B cell (primary cell): ENCODE measurements around the gene TXNDC11. TPM values are rescaled to one million over a fixed set of nuclear protein-coding genes. Genes with fewer than 3 reads are reported as not detected.

Experiments
- ATAC-seq: fragments of 200-7000 bp; cut with Tn5 transposase; one replicate; pipeline ENCODE4 v1.10.0; 2021; ENCODE audit warnings: low read depth, mild to moderate bottlenecking, moderate number of reproducible peaks, moderate library complexity
- CTCF ChIA-PET: fragments of 350-600 bp; sonication (Branson Sonifier 250); formaldehyde crosslinking; loops from one replicate; lab custom pipeline; 2021; ENCODE audit warnings: antibody characterized with exemption, inconsistent platforms; lab: Charles Lee
- POLR2A ChIA-PET: fragments of 350-600 bp; sonication (Branson Sonifier 250); formaldehyde crosslinking; loops from one replicate; lab custom pipeline; 2021; ENCODE audit warnings: antibody characterized with exemption; lab: Charles Lee
- DNase-seq: peaks from one replicate; pipeline ENCODE4 v3.0.0; 2013
- H2AFZ ChIP-seq: 2 replicates; pipeline ENCODE4 v1.6.1; 2012; ENCODE audit warnings: mild to moderate bottlenecking, low read depth, low read length; ENCODE audit not compliant: insufficient read depth, poor library complexity, severe bottlenecking
- H3K27ac ChIP-seq, 2 donors: 1 replicate in 1 of 2; 2 replicates in 1 of 2; pipeline ENCODE4 v1.5.1; 2012 to 2013; ENCODE audit warnings: low read length in 2 of 2, mild to moderate bottlenecking in 2 of 2, moderate library complexity in 1 of 2
- H3K27me3 ChIP-seq, 4 experiments: fragments of 200-600 bp in 1 of 4; sonication (generic) in 1 of 4; replicated peaks in 1 of 4; 1 replicate in 2 of 4; 2 replicates in 2 of 4; pipeline versions ENCODE4 v1.6.1 to v1.7.0; 2013 to 2016; ENCODE audit warnings: low read length in 3 of 4, mild to moderate bottlenecking in 2 of 4, mixed read lengths in 1 of 4, moderate library complexity in 1 of 4; ENCODE audit not compliant: insufficient read depth in 4 of 4, control insufficient read depth in 3 of 4; ENCODE audit errors: control extremely low read depth in 1 of 4
- H3K36me3 ChIP-seq, 2 experiments: replicated peaks in 1 of 2; 1 replicate in 1 of 2; 2 replicates in 1 of 2; pipeline versions ENCODE4 v1.6.1 to v1.7.1; 2013; ENCODE audit warnings: low read length in 1 of 2; ENCODE audit not compliant: insufficient read depth in 2 of 2, control insufficient read depth in 1 of 2; ENCODE audit errors: control extremely low read depth in 1 of 2, extremely low read depth in 1 of 2
- H3K4me1 ChIP-seq, 2 donors: fragments of 200-600 bp in 1 of 2; sonication (generic) in 1 of 2; 1 replicate in 1 of 2; 2 replicates in 1 of 2; pipeline versions ENCODE4 v1.5.1 to v1.6.1; 2013 to 2017; ENCODE audit warnings: low read length in 2 of 2; ENCODE audit not compliant: control insufficient read depth in 2 of 2, insufficient read depth in 2 of 2
- H3K4me2 ChIP-seq: replicated peaks from 2 replicates; pipeline ENCODE3; 2012; ENCODE audit warnings: mild to moderate bottlenecking, low read depth, low read length; ENCODE audit not compliant: poor library complexity, severe bottlenecking
- H3K4me3 ChIP-seq, 5 experiments: fragments of 200-600 bp in 1 of 5; sonication (generic) in 1 of 5; 1 replicate in 3 of 5; 2 replicates in 2 of 5; pipeline versions ENCODE4 v1.5.1 to v1.7.0; 2011 to 2016; ENCODE audit warnings: low read length in 4 of 5, mild to moderate bottlenecking in 4 of 5, low read depth in 2 of 5, control low read depth in 1 of 5, moderate library complexity in 1 of 5; ENCODE audit not compliant: insufficient read depth in 1 of 5; ENCODE audit errors: control extremely low read depth in 1 of 5, extremely low read depth in 1 of 5
- H3K79me2 ChIP-seq: fragments of 200-600 bp; sonication (generic); one replicate; pipeline ENCODE4 v1.6.0; 2016; ENCODE audit warnings: low read length; ENCODE audit not compliant: control insufficient read depth, insufficient read depth
- H3K9ac ChIP-seq: fragments of 200-600 bp; sonication (generic); 2 replicates; pipeline ENCODE4 v1.6.1; 2017; ENCODE audit warnings: mild to moderate bottlenecking, low read length, moderate library complexity
- H3K9me3 ChIP-seq, 3 donors: one replicate each; pipeline versions ENCODE4 v1.6.1 to v1.7.1; 2013; ENCODE audit warnings: low read length in 2 of 3; ENCODE audit not compliant: control insufficient read depth in 2 of 3, insufficient read depth in 1 of 3; ENCODE audit errors: control extremely low read depth in 1 of 3
- H4K20me1 ChIP-seq: 2 replicates; pipeline ENCODE4 v1.6.0; 2012; ENCODE audit warnings: mild to moderate bottlenecking, low read length; ENCODE audit not compliant: insufficient read depth, control insufficient read depth, poor library complexity, severe bottlenecking
- H3K27ac Mint-ChIP-seq: one replicate; pipeline ENCODE4 v1.8.0; 2021; ENCODE audit warnings: mixed read lengths
- H3K27me3 Mint-ChIP-seq: one replicate; pipeline ENCODE4 v1.8.0; 2021; ENCODE audit warnings: mixed read lengths
- H3K4me1 Mint-ChIP-seq: one replicate; pipeline ENCODE4 v1.8.0; 2021; ENCODE audit warnings: mixed read lengths
- H3K4me3 Mint-ChIP-seq: one replicate; pipeline ENCODE4 v1.8.0; 2021; ENCODE audit warnings: mixed read lengths
- H3K9me3 Mint-ChIP-seq: one replicate; pipeline ENCODE4 v1.8.0; 2022; ENCODE audit warnings: mixed read lengths; ENCODE audit not compliant: insufficient read depth
- CTCF ChIP-seq: fragments of 200-600 bp; IDR thresholded peaks from one replicate; pipeline ENCODE4 v1.8.0; 2022; ENCODE audit warnings: antibody characterized with exemption, mild to moderate bottlenecking
- EZH2 ChIP-seq: IDR thresholded peaks from 2 replicates; pipeline ENCODE4 v1.6.1; 2012; ENCODE audit warnings: borderline replicate concordance, low read depth, mild to moderate bottlenecking, moderate library complexity, low read length; ENCODE audit not compliant: insufficient read depth, poor library complexity, severe bottlenecking
- WGBS: methylation state at CpG from one replicate; pipeline ENCODE4 v1.1.5; 2013; ENCODE audit warnings: missing lambda C conversion rate; ENCODE audit not compliant: insufficient coverage; 5-methylcytosine and 5-hydroxymethylcytosine counted together
- intact Hi-C: fragments of 100-400 bp; cut with micrococcal nuclease; formaldehyde crosslinking; loops from one replicate; pipeline ENCODE4 v1.10.0; 2022
- polyA plus RNA-seq: library from polyadenylated mRNA; depleted of rRNA; stranded (reverse); fragments of >200 nt; gene quantifications from 2 replicates; pipeline ENCODE4 v1.2.3, GENCODE V29; 2012
- total RNA-seq, 2 donors: library from RNA; stranded (reverse); fragments of 120-200 nt in 1 of 2; gene quantifications; 1 replicate in 1 of 2; 2 replicates in 1 of 2; pipeline versions ENCODE4 v1.2.3 to v1.2.4, GENCODE V29; 2013 to 2022

TXNDC11 gene
- total and polyA plus RNA-seq, 2 donors (not counting 1 experiment from before 2014, with no cell fraction given): 50.2 to 76.9 TPM

DNA sequence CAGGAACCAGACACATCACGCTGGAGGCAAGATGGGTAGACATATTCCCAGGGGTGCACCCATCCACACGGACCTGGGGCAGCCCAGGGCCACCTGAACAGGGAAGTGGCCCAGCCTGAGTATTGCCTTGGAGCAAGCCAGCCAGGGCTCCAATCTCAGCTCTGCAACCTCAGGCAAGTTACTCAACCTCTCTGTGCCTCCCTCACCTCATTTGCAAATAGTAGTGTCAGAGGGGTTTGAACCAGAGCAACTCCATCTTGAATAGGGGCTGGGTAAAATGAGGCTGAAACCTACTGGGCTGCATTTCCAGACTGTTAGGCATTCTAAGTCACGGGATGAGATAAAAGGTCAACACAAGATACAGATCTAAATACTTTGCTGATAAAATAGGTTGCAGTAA is 109.5 kb downstream of the TXNDC11 start:
- no peak for TF ChIP-seq CTCF
- no peak for TF ChIP-seq EZH2
- no peak for ATAC-seq
- Histone ChIP-seq H3K79me2 (no peaks in the 10 kb centered on the region), H3K4me3 (no peak overlapping the region), H3K9me3 (no peaks in the 10 kb centered on the region), H3K36me3 (no peaks in the 10 kb centered on the region), H4K20me1 (no peaks in the 10 kb centered on the region), H3K4me2 (no peak overlapping the region), H3K27ac (no peak overlapping the region), H3K9ac (no peak overlapping the region), H2AFZ (no peak overlapping the region), H3K4me1 (peaks cover 22 to 40% of the 10 kb centered on the region in 2 donors), H3K27me3 (no peaks in the 10 kb centered on the region)
- intact Hi-C loops: no loop called here
- Mint-ChIP-seq H3K27me3 (no peaks in the 10 kb centered on the region), H3K9me3 (no peaks in the 10 kb centered on the region), H3K4me3 (no peak overlapping the region), H3K27ac (no peak overlapping the region), H3K4me1 (peaks cover 31% of the 10 kb centered on the region)
- 75% methylated on average over 2 of the region's 3 CpGs for WGBS
- no peak for DNase-seq
- ChIA-PET POLR2A (no interaction called here), CTCF (no interaction called here)

DNA sequence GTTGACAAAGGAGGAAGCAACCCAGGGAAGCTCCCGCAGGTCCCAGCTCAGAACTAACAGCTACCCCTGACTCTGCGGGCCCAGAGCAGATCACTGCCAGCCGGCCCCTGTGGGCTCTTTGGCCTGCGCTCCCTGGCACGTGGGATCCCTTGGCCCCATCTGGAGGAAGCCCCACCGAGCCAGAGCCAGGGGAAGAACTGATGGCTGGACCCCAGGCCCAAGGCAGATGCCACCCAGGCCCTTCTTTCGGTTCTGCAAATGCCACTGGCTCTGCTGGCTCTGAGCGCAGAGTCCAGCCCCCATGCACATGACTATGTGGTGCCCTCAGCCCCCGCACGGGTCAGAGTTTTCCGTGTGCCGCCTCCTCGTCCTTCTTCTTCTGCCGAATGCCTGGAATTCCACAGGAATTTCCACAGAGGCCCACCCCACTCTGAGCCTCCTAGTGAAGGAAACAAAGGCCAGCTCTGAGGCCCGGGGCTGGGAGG is 110.2 kb downstream of the TXNDC11 start:
- ATAC-seq: no peak
- Mint-ChIP-seq H3K27me3 (no peaks in the 10 kb centered on the region), H3K4me1 (peaks cover 33% of the 10 kb centered on the region), H3K27ac (no peak overlapping the region), H3K9me3 (no peaks in the 10 kb centered on the region), H3K4me3 (no peak overlapping the region)
- no peak overlapping the region for H2AFZ ChIP-seq
- H3K27ac ChIP-seq: no peak overlapping the region
- ChIA-PET POLR2A (interaction anchor here (0.6 kb wide), 1 partner anchor 43 kb away, joined by 14 read pairs; no protein-coding TSS in a partner anchor), CTCF (no interaction called here)
- H3K4me3 ChIP-seq: no peak overlapping the region
- no peaks in the 10 kb centered on the region for H3K36me3 ChIP-seq
- no peak overlapping the region for H3K4me2 ChIP-seq
- intact Hi-C loops: no loop called here
- no peaks in the 10 kb centered on the region for H3K79me2 ChIP-seq
- H3K9me3 ChIP-seq: no peaks in the 10 kb centered on the region
- WGBS: 91% methylated on average over 14 of the region's 15 CpGs
- no peaks in the 10 kb centered on the region for H3K27me3 ChIP-seq
- H4K20me1 ChIP-seq: no peaks in the 10 kb centered on the region
- H3K4me1 ChIP-seq: peaks cover 22 to 41% of the 10 kb centered on the region in 2 donors
- no peak overlapping the region for H3K9ac ChIP-seq
- no peak for TF ChIP-seq EZH2
- DNase-seq: no peak
